HG03432 (cell line): ENCODE data around the gene NPSR1.
"Not testable (repeated sequence)": the region's sequence is repeated elsewhere in the genome, so short reads cannot be mapped to it uniquely, and the experiment has no call there.

Source experiments
- ATAC-seq: cut with Tn5 transposase; IDR thresholded peaks from one replicate; pipeline ENCODE4 v1.9.1; 2021; ENCODE audit warnings: mild to moderate bottlenecking, moderate library complexity; ENCODE audit not compliant: unreplicated experiment

NPSR1 gene

GRCh38 chr7:34867341-34867740 is 209.3 kb downstream of the NPSR1 start:
- not testable (repeated sequence) for ATAC-seq

GRCh38 chr7:34868602-34869001 is 210.6 kb downstream of the NPSR1 start:
- ATAC-seq: not testable (repeated sequence)

GRCh38 chr7:34869057-34869456 is 211.0 kb downstream of the NPSR1 start:
- ATAC-seq: no peak

GRCh38 chr7:34870041-34870440 is 212.0 kb downstream of the NPSR1 start:
- ATAC-seq: not testable (repeated sequence)

GRCh38 chr7:34874329-34874728 is 216.3 kb downstream of the NPSR1 start:
- ATAC-seq: not testable (repeated sequence)

GRCh38 chr7:34875481-34875880 is 217.5 kb downstream of the NPSR1 start:
- ATAC-seq: no peak

GRCh38 chr7:34878944-34879735 is 221.1 kb downstream of the NPSR1 start:
- not testable (repeated sequence) for ATAC-seq

GRCh38 chr7:34879871-34880270 is 221.9 kb downstream of the NPSR1 start:
- no peak for ATAC-seq

GRCh38 chr7:34883855-34884254 is 225.8 kb downstream of the NPSR1 start:
- not testable (repeated sequence) for ATAC-seq

GRCh38 chr7:34886856-34887255 is 228.8 kb downstream of the NPSR1 start:
- ATAC-seq: no peak

- ATAC-seq: no peak
Observed at GRCh38 chr7:34889951-34890350, 231.9 kb downstream of the NPSR1 start.

GRCh38 chr7:34895202-34895601 is 237.2 kb downstream of the NPSR1 start:
- ATAC-seq: no peak
